NCI-H526 (cell line): ENCODE data around the gene VWF.

Experiments used
- DNase-seq, 2 experiments: peaks; one replicate each; lab custom pipeline; 2025; lab: John Stamatoyannopoulos, UW

Gene VWF

DNA sequence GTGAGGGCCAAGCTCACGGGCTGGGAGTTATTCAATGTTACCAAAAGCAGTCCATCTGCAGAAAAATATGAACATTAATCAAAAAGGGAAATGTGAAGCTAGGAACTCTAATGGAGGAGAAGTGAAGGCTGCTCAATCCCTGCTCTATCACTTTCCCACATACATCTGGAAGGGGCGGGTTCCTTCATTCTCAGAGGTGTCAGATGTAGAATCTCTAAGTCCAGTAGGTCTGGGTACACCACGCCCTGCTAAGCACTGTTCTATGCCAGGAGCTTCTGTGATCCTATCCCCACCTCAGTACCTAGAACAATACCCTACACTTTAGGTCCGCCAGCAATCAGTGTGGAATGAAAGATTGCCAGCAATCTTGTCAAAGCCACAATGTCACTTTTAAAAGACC, 142.4 kb downstream of the VWF start:
- no peak for DNase-seq

DNA sequence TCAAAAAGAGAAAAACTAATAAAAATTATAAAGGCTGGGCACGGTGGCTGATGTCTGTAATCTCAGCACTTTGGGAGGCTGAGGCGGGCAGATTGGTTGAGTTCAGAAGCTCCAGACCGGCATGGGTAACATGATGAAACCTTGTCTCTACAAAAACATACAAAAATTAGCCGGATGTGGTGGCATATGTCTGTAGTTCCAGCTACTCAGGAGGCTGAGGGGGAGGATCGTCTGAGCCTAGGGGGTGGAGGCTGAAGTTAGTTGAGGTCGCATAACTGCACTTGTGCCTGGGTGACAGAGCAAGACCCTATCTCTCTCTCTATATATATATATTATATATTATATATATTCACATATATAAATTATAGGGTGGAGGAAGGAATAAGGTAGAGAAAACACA, 146.9 kb downstream of the VWF start:
- no peak for DNase-seq

DNA sequence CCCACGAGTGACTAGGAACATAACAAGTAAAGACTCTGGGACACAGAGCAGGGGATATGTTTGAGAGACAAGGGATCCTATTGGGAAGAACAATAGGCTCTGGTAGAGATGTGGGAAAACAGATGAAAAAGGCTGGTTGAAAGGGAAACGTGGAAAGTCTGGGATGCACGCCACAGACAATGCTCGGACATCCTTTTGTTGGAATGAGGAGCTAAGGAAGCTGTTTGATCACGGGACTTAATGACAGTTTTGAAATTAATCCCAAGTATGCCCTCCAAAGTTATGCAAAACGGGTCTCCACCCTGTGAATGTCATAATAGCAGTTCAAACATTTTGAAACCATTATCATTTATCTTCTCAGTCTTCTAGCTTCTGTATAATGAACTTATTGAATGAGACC, 147.8 kb downstream of the VWF start:
- DNase-seq = peak in 1 of 2 experiments; percentile 10

DNA sequence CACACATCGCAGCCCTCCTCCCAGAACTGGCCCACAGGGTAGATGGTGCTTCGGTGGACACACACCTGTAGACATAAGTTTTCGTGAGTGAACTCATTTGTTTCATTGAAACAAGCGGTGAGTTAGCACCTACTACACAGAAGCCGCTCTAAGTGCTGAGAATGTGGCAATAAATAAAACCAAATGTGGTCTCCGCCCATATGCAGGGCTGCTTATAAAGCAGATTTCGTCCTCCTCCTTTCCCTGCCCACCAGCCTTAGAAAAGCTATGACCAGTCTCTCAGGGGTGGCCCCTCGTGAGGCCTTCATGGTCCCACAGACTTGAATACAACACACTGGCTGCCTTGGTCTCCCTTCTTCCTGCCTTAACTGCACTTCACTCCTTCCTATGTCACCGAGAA, 148.3 kb downstream of the VWF start:
- no peak for DNase-seq

DNA sequence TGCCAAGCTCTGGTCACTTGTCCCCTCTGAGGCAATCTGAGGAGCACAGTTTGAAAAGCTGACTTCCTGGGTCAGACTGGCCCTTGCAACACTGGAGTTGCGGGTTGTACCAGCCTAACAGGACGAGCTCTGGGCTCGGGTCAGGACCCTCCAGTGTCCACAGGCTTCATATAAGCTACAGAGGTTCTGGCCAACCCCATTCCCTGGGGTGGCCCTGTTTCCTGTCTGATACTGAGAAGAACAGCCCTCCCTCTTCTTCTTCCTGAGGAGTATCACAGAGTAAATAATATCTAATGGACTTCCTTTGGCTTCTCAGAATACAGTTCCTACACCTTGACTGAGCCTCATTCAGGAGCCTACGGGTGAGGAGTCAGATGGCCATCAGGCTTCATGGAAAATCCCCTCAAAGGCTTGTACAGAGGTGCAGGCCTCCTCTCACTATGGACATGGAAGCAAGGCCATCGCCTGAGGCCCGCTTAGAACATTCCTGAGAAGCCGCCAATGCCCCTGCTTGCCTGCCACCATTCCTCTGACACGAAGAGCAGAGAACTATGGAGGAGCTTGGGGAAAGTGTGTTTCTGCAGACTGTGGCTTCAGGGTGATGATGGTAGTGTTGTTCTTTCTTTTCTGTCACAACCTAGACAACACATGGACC, 150.9 kb downstream of the VWF start:
- DNase-seq = no peak

DNA sequence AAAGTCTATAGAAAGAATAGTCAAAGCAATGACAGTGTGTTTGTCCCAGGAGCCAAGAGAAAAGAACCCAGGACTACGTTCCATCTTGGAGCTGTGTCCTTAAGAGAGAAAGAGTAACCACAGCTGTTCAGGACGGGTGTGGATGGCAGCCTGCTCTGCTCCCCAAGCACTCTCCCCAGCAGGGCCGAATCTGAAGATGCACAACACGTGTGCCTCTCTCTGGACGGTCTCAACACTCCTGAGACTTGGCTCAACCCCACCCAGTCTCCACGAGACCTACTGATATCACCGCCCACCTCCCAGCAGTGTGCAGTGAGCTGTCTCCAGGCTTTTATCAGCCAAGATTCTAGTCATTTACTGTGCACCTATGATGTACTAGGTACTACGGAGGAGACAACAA, 152.1 kb downstream of the VWF start:
- no peak for DNase-seq

DNA sequence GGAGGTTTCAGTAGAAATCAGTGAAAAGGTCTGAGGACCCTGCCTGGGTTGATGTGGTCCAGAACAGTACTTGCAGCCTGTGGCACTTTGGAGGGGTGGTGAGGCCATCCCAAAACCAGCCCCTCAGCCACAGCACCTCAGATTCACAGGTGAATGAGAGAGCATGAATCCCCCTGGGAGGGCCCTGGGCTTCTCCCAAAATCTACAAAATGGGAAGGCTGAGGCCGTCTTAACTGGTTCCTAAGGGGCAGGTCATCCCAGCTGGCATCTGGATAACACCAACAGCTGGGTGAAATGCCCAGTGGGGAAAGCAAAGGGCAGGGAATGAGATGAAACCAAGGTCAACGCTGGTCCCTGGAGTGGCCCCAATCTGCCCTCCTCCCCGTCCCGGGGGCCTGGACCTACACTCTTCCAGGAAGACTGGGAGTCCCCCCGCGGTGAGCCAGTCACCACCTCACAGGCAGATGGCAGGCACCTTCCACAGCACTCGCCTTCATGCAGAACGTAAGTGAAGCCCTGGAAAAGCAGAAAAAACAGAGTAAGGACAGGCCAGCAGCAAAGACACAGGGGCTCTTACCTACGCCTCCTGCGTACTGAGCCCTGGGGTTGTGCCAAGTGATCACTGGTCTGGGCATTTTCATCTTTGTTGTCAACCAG, 153.1 kb downstream of the VWF start:
- no peak for DNase-seq

DNA sequence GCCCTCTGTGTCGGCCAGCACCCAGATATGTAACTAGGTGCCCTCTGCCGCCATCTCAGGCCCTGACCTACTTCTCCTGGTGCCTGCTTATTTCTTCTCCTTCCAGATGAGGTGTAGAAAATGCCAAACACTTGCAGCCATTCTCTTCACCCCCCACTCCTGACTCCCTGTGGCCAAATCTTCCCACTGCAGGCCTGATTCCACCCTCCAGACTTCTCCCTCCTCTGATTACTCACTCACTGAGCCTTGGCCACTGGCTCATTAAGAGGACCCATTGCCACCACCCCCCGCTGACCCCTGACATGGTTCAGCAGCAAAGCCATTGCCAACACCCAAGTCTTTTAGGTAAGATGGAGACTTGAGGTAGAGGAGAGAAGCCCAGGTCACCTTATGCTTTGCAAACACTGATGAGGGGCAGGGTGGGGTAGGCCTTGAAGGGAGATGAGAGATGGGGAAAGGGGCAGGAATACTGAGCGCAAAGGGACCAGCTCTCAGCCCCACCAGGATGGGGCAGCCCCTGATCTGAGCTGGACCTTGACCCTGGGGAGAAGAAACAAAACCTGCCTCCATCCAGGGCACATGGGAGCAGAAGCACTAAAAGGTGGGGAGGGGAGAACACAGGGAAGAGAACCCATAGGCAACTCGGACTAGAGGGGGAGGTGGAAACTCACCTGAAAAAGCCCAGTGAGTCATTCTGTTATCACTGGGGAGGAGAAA, 154.3 kb downstream of the VWF start:
- DNase-seq = no peak

DNA sequence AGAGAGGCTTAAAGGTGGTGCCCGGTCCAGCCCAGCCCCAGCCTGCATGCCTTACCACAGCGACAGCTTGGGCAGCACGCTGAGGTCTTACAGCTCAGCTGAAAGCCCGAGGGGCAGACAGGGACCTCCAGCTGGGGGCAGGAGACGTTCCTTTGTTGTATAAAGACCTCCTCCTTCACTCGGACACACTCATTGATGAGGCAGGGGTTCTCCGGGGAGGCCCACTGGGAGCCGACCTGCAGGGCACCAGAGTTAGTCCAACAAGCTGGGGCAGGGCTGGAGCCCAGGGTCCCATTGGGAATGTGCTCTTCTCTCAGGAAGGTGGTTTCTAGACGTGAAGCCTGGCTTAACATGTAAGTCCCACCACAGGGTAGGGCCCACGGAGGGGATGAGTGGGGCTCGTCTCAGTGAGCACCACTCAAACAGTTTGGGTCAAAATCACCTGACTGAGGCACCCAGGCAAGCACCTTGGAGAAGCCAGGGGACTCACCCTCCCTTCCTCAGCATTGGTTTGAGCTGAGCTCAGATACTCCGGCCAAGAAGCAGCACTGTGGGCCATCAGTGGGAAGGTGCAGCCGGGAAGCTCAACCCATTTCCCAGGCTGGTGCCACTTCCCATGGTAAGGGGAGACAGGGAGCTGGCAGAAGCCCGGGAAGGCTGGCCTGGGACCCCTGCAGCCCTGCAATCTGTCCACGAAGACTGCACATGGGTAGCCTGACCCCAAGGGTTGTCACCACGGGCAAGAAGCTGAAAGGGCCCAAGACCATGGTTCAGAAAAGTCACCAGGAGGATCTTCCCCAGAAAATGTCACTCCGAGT, 155.1 kb downstream of the VWF start:
- no peak for DNase-seq

DNA sequence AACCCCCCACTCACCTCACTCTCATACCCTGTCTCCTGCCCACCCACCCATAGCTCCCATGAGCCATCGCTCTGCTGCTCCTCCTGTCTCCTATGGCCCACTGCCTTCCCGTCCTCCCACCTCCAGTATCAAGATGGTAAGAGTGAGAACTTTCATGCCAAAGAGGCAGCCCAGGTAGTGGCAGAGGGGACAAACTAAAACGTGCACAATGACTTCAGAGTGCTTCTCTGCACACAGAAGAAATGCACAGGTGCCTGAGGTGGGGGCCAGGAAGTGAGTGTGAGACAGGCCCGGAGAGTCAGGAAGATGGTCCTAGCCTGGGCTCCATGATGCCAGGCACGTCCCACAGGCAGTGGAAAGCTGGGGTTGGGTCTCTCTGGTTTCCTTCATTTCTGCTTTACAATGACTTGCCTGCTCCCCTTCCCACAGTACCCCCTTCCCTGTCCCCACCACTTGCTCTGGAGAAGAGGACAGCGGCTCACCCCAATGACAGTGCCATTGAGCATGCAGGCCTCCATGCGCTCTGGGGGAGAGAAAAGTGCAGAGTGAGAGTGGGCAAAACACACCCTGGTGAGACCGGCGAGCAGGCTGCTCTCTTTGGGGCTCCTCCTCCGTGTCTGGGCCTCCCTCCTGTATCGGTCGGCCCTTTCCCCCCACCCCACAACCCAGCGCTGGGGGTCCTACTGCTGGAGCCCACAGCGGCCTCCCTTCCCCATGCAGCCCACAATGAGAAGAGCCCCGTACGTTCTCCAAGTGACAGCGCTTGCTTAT, 156.6 kb downstream of the VWF start:
- no peak for DNase-seq

DNA sequence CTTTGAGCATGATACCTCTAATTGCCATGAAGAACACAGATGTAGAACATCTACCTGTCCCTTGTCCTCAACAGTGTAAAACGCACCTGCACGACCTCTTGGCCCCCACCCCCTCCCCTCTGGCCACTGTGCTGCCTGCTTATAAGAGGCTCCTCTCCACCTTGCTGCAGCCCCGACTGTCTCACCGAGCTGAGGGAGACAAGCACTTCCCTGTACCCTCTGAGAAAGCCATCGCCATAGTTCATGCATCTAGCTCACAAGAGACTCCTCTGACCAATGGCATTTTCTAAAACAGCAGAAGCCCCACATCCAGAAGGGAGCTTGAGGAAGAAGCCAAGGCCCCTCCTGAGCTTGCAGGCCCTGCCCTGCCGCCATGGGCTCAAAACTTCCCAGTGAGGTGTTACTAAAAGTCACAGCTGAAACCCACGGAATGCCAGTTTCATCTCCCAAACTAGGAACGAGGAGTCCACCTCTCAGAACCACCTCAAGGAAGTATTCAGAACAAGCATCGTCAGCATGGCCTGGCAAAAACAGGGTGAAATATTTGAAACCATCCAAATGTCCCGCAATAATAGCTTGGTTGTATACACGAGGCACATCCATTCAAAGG, 157.9 kb downstream of the VWF start:
- DNase-seq = no peak

DNA sequence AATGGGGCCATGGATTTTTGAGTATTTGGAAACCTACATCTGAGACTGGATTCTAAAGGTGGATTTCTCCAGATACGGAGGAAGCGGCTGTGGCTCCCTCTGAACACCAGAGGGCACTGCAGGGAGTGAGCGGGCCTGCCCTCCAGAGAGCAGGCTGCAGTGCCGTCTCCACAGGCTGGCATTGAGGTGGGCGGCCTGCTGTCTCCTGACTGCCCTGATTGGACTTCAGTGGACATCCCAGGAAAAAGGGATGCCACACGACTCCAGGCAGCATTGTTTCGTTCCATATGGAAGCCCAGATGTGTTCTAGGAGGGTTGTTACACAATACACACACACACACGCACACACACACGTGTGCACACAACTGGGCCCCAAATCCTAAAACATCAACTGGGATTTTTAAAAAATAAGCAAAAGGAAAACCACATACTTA, 158.5 kb downstream of the VWF start:
- DNase-seq = peak in 1 of 2 experiments; percentile 76

DNA sequence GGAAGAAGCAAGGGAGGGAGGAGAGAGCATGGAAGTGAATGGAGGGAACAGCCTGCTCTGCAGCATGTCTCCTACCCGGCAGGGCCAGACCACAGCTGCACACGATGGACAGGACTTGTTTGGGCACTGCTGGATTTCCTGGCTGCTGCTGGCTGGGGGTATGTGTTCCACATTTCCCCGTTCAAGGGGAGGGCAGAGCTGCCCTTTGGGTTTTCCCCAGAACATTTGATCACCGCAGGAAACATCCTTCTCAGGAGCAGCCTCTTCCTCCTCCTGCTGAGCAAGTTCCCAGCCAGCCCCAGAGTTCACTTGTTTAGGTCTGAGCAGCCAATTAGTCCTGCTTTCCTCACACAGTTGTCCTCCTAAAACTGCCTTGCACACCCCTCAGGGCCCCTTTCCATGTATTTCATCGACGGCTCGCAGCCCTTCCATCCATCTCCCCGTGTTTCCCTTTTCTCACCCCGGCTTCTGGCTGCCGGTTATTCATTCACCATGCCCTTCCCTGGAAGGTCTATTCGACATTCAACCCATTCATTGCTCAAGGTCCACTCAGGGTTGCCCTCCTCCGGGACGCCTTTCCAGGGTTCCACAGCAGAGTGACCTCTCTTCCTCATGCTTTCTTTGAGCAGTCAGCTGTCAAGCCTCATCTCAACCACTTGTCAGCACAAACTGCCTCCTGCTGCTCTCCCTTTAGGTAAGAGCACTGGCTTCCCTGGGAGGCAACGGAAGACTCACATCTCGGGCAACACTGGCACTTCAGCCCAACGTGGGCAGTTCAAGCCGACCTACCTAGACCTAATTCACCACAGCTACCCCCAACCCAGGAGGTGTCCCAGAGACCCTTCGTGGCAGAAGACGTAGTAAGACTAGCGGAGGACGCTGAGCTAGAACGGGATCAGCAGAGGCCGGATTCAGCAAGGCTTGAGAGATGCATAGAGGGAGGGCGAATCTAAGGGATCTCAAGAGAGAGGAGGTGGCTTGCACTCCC, 159.3 kb downstream of the VWF start:
- DNase-seq = no peak

DNA sequence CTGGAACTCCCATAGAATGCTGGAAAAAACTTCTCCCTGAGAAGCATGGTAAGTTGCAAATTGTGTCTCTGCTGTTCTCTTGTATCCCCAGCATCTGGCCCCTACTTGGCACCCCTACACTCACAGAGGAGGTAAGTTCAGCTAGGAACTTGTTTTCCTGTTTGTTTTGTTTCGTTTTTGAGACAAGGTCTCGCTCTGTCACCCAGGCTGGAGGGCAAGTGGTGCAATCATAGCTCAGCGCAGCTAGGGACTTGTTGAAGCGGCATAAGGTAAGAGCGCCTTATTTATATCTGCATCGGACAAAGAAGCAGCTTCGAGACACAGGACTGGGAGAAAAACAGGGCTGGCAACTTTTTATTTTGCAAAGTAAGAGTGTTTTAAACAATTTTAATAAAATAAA, 161.0 kb downstream of the VWF start:
- DNase-seq = no peak

DNA sequence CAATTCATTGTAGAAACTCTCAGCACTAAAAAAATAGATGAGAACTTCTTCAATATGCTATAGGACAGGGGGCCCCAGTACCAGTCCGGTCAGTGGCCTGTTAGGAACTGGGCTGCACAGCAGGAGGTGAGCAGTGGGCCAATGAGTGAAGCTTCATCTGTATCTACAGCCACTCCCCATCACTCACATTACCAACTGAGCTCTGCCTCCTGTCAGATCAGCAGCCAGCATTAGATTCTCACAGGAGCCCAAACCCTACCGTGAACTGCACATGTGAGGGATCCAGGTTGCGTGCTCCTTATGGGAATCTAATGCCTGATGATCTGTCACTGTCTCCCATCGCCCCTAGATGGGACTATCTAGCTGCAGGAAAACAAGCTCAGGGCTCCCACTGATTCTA, 163.7 kb downstream of the VWF start:
- no peak for DNase-seq

DNA sequence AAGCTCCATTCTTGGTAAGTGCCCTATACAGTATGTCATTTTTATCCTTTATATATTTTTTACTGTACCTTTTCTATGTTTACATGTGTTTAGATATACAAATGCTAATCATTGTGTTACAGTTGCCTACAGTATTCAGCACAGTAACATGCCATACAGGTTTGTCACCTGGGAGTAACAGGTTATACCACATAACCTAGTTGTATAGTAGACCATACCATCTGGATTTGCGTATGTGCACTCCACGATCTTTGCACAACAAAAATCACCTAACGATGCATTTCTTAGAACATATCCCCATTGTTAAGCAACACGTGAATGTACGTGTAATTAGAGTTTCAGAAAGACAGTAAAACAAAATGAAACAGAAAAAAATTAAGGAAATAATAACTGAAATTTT, 167.5 kb downstream of the VWF start:
- no peak for DNase-seq

DNA sequence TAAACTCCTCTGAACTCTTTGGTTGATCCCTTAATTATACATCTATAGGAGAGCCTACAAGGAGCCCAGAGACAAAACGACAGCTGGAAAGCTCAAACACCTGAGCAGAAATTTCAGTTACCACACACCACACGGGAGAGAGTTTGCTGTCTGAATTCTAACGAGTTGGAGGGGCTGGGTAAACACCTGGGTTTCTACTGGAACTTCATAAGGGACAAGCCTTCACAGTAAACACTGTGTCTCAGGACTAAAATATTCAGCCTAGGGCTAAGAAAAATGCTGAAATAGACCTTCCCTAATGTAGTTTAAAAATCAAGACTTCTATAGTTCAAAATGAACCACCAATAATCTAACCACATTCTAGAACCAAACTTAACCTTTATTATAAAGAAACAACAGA, 169.8 kb downstream of the VWF start:
- DNase-seq = no peak

DNA sequence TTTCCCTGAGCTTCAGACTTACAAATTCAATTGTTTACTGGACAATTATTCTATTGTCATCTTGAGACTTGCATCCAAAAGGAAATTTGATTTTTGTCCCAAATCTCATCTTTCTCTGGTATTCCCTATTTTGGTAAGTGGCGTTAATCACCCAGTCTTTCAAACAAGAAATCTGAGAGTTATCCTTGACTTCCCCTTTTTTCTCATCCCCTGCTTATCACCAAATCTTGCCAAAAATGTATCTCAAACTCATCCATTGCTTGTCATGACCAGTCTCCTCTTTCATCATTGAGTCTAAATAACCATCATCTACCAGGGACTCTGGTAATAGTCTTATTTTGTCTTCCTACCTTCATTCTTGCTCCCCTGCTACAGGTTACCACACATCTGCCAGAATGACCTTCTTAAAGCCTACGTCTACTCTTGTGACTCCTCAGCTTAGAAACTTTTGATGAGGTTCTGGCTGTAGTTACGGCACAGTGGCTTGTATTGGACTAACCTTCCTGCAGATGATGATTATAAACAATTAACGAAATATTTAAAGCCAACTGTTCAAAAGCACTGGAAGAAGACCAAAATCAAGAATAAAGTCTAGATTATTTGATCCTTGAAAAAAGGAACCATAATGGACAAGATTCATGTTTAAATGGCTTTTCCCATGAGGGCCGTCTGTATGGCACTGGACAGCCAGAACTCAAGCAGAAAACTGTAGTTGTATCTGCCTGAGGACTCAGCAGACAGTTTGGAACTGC, 170.5 kb downstream of the VWF start:
- no peak for DNase-seq

DNA sequence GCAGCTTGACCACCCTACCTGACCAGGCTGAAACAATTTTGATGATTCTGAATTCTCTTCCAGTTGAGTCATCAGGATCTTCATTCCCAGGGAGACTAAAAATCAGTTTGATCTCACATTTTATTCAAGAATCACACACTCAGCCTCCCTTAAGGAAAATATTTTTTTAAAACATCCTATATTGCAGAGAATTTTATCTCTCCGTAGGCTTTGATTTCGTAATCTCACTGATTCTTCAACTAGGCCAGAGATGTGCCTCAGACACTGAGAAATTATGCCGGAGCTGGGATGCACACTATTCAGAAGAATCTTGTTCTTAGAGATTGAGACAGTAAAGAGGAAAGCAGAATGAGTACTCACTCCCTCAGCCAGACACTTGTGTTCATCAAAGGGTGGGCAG, 172.4 kb downstream of the VWF start:
- DNase-seq = no peak
